IPS-11a (cell line): Measurements from ENCODE around the gene LRP10.
"Not testable (repeated sequence)": the region's sequence is repeated elsewhere in the genome, so short reads cannot be mapped to it uniquely, and the experiment has no call there.

Source experiments
- H3K4me3 ChIP-seq: one replicate; pipeline ENCODE4 v1.5.1; 2013; ENCODE audit warnings: low read depth, low read length, control low read depth

LRP10 gene, protein sequence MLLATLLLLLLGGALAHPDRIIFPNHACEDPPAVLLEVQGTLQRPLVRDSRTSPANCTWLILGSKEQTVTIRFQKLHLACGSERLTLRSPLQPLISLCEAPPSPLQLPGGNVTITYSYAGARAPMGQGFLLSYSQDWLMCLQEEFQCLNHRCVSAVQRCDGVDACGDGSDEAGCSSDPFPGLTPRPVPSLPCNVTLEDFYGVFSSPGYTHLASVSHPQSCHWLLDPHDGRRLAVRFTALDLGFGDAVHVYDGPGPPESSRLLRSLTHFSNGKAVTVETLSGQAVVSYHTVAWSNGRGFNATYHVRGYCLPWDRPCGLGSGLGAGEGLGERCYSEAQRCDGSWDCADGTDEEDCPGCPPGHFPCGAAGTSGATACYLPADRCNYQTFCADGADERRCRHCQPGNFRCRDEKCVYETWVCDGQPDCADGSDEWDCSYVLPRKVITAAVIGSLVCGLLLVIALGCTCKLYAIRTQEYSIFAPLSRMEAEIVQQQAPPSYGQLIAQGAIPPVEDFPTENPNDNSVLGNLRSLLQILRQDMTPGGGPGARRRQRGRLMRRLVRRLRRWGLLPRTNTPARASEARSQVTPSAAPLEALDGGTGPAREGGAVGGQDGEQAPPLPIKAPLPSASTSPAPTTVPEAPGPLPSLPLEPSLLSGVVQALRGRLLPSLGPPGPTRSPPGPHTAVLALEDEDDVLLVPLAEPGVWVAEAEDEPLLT

GRCh38 chr14:22871224-22872032, at the start of gene LRP10:
Gene LRP10 (plus strand): TSS chr14:22871740. CDS start chr14:22872304, 564 bp downstream.
- peak within 1 kb of the TSS; percentile 84 for H3K4me3 ChIP-seq

- peak overlapping the region; percentile 78 for H3K4me3 ChIP-seq
Measured at GRCh38 chr14:22822016-22822570, 49.4 kb upstream of the LRP10 start.

DNA sequence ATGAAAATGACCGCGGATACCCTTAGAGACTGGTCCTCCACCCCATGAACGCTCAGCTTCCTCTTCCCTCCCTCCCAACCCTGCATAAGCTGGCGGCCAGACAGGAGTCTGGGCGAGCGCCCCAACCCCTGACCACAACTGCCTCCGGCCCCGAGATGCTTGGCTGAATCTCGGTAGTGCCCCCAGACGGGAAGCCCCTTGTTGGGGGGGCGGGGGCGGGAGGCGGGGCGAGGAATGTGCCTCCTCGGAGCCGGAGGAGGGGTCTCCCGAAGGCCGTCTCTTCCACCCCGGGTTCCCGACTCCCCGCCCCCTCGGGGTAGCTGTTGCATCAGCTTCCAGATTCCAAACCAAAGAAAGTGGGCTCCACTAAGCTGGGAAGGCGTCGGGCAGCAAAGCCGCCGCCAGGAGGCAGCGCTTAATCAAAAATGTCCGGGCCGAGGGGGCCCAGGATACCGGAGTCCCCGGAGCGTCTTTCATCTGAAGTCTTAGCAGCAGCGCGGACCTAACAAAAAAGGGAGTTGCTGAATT, 48.9 kb upstream of the LRP10 start:
- peak overlapping the region; percentile 78 for H3K4me3 ChIP-seq

GRCh38 chr14:22824711-22825359, 46.7 kb upstream of the LRP10 start:
- no peak overlapping the region for H3K4me3 ChIP-seq

GRCh38 chr14:22829076-22829660, 42.4 kb upstream of the LRP10 start:
- H3K4me3 ChIP-seq: not testable (repeated sequence)

GRCh38 chr14:22829661-22830442, 41.7 kb upstream of the LRP10 start, which contains the start of gene MRPL52:
Gene MRPL52 (plus strand): TSS chr14:22829887. CDS start chr14:22829913, 26 bp downstream.
- peak within 1 kb of the TSS; percentile 96 for H3K4me3 ChIP-seq

DNA sequence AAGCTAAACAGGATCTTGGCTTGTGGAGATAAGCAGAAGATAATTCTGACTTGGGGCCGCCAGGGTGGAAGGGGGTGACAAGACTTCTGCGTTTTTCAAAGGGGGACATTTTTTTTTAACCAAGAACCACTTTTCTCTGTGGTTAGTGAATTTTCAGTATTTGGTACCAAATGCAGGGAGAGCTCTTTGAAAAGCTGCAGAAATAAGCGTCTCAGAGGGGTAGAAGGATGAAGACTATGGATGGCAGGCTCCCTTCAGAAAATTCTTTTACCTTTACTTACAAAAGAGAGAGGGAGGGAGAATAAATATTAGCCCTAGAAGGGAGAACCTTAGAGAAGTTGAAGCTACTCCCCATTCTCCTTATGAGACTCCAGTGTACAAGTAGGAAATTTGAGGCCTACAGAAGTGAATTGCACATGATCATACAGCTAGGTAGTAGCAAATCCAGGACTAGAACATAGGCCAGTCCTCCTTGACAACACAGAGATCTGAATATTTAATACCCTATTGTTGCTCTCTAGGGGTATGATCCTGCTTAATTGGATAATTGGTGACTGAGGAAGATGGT, 41.0 kb upstream of the LRP10 start:
- peak overlapping the region; percentile 96 for H3K4me3 ChIP-seq

- H3K4me3 ChIP-seq: no peak overlapping the region
Measured at GRCh38 chr14:22835505-22835904, 36.0 kb upstream of the LRP10 start.

DNA sequence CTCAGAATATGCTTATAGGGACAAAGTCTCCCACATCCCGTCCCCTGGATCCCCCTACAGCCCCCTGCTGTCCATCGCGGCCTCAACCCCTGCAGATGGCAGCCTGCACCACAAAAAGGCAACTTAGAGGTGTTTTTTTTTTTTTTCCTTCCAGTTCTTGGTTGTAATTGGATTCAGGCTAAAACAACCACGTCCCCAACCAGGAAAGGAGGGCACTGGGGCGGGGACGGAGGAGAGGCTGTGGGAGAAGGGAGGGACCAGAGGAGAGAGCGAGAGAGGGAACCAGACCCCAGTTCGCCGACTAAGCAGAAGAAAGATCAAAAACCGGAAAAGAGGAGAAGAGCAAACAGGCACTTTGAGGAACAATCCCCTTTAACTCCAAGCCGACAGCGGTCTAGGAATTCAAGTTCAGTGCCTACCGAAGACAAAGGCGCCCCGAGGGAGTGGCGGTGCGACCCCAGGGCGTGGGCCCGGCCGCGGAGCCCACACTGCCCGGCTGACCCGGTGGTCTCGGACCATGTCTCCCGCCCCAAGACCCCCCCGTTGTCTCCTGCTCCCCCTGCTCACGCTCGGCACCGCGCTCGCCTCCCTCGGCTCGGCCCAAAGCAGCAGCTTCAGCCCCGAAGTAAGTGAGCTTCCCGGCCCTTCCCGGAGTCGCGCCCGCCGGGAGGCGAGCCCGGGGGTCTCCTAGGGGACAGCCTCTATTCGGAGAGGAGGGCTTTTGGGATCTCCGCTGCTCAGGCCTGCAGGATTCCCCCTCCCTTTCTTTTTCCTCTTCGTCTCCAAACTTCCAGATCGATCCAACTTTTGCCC, 35.0 kb upstream of the LRP10 start, which contains the start of gene MMP14:
Gene MMP14 (plus strand): TSS at position 285 of the 813 bp plus-strand sequence. CDS start 233 bp downstream, at position 518.
- peak within 1 kb of the TSS; percentile 82 for H3K4me3 ChIP-seq

DNA sequence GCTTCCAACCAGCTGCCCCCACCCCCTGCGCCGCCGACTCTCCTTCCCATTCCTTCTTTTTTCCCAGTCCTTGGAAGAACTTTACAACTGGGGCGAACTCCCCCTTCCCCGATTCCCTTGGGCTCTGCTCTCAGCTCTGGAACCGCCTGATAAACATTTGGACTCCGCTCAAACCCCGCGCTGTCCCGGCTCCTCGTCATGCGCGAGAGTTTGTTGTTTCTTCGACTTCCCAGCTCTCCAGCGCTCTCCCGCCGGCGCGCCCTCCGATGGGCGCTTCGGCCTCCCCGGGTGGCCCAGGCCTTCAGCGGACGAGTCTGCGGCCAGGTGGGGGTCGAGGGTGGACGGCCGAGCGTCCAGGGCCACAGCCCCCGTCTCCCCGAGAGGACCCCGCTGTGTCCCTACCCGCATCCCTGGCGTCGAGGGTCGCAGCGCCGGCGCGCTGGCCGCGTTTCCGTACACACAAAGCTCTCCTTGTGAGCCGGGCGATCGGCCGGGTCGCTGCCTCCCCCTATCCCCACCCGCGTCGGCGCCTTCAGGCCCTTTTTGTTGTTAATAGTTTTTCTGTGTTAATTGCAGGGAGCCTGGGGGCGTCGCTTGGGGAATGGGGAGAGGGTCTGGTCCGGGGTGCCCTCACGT, 34.3 kb upstream of the LRP10 start:
- peak overlapping the region; percentile 82 for H3K4me3 ChIP-seq

GRCh38 chr14:22837750-22838538, 33.6 kb upstream of the LRP10 start:
- H3K4me3 ChIP-seq: peak overlapping the region; percentile 82

DNA sequence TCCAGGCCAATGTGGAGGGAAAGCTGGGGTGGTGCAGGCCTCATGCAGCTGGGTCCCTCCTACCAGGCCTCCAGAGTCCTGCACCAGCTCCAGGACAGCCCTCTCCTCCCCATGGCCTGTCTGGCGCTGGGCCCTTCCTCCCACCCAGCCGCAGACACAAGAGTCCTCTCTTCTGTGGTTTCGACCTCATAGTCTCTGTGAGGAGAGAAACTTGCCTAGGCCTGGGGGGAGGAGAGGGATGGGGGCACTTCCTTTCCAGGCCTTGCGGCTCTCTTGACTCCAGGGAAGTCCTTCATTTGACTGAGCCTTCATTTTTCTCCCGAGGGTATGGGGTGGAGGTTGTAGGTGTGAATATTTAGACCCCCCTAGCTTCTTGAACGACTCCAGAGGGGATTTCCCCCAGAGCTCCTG, 32.9 kb upstream of the LRP10 start:
- no peak overlapping the region for H3K4me3 ChIP-seq

DNA sequence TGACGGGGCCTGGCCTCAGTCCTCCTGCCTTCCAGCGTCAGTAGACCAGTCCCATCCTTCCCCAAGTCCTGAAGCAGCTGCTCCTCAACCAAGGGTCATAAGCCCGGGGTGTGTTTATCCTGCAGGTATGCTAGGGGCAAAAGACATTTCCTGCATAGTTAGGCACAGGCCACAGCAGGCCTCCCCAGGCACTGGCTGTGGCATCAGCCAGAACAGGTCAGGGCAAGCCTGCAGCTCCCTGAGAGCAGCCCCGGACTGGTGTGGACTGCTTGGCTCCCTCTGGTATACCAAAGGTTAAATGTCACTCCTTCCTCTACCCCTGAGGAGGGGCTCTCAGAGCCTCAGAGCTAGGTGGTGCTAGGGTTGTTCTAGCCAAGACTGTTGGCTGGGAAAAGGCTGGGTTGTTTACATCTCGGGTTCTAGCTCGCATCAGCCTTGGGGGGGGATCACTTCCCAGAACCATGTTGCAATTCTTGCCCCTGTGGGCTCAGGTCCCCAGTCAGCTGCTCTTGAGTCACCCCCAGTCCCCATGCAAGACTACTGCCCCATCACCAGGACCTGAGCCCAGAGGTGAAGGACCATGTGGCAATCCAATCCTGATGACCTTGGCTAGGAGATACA, 32.3 kb upstream of the LRP10 start:
- H3K4me3 ChIP-seq: no peak overlapping the region

DNA sequence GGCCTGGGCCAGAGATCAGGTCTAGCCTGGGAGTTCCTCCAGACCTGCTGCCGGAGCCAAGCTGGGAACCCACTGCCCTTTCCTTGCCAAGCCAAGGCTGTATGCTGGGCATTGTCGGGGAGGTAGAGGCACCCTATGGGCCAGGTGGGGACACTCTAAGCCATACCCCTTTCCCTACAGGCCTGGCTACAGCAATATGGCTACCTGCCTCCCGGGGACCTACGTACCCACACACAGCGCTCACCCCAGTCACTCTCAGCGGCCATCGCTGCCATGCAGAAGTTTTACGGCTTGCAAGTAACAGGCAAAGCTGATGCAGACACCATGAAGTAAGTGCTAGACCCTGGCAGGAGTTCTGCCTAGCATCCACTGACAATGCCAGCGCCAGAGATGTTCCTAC, 30.2 kb upstream of the LRP10 start:
- no peak overlapping the region for H3K4me3 ChIP-seq

DNA sequence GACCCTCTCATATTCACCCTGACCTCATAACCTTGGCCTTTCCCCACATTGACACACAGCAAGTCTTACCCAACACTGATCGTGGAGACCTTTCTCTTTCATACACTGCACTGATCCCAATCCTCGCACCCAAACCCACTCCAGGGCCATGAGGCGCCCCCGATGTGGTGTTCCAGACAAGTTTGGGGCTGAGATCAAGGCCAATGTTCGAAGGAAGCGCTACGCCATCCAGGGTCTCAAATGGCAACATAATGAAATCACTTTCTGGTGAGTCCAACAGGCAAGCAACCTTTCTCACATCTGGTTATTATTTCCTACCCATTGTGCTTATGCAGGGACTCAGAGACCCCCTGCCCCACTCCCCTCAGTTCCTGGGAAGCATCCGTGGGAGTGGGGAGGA, 29.8 kb upstream of the LRP10 start:
- H3K4me3 ChIP-seq: no peak overlapping the region
